HG03108 (cell line): ENCODE data around the gene FASTKD3.
A peak's percentile ranks its signal among the peaks of the same experiment; 100 is the strongest.

Experiments used
- ATAC-seq: cut with Tn5 transposase; IDR thresholded peaks from one replicate; pipeline ENCODE4 v1.9.1; 2021; ENCODE audit warnings: moderate library complexity; ENCODE audit not compliant: unreplicated experiment

Gene FASTKD3

GRCh38 chr5:7881091-7881490 lies 12.3 kb upstream of the FASTKD3 start:
- no peak for ATAC-seq

DNA sequence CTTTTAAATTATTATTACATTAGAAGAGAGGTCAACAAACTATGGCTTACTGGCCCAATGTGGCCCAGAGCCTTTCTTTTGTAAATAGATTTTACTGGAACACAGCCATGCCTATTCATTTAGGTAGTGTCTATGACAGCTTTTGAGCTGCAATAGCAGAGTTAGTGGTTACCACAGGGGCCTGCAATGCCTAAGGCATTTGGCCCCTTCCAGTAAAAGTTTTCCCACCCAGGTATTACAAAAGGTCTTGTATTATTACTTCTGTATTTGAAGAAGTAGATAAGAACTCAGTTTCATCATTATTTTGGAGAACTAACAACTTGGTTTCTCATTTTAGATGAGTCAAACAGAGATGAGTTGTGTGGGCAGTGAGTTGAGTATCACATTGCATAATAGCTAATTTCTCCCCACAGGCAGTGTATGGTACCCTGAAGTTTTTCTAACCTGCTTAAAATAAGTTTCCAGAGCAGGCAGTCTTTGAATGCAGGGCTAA lies 9.6 kb upstream of the FASTKD3 start:
- peak; percentile 94 for ATAC-seq

DNA sequence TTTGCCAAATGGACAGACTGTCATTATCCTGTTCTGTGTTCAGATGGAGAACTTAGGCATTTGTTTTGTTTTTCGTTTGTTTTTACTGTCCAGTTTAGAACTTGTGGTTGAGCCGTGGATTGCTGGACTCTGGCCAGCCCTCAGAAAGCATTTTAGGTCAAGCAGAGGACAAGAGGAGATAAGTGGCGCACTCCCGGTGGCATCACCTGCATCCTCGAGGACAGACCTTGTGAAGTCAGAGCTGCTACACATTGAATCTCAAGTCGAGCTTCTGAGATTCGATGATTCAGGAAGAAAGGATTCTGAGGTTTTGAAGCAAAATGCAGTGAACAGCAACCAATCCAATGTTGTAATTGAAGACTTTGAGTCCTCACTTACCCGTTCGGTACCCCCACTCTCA lies 9.0 kb upstream of the FASTKD3 start:
- no peak for ATAC-seq

- ATAC-seq, result peak; percentile 44
Observed at GRCh38 chr5:7876867-7877266, 8.0 kb upstream of the FASTKD3 start.

DNA sequence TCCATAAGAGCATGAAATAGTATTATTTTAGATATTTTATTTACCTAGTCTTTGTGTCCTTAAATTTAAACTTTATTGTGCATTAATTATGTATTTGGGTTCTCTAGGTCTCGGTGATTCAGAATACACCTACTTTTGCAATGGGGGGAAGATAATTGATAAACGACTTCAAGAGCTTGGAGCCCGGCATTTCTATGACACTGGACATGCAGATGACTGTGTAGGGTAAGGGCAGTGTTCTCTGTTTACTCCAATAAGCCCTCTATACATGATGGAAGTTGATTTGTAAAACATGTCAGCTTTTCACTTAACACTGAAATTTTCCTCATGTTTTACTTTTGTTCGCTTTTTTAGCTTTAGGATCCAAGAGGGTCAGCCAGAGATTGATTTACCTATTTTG lies 6.3 kb upstream of the FASTKD3 start:
- ATAC-seq, result no peak

GRCh38 chr5:7874639-7875038 lies 5.8 kb upstream of the FASTKD3 start:
- no peak for ATAC-seq

DNA sequence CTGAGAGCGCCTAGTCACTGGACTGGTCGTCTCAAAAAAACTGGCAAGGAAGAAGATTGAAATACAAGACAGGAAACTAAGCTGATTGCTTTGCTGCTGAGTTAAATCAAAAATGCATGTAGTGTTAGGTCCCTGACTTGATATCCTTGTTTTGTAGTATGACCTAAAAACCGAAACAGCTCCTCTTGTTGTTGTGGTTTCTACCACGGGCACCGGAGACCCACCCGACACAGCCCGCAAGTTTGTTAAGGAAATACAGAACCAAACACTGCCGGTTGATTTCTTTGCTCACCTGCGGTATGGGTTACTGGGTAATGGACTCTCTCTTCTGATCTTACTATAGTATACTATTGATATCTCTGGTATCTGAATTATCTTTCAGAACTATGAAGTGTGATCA lies 4.4 kb upstream of the FASTKD3 start:
- no peak for ATAC-seq

- ATAC-seq, result no peak
Observed at GRCh38 chr5:7872517-7873130, 3.8 kb upstream of the FASTKD3 start.

DNA sequence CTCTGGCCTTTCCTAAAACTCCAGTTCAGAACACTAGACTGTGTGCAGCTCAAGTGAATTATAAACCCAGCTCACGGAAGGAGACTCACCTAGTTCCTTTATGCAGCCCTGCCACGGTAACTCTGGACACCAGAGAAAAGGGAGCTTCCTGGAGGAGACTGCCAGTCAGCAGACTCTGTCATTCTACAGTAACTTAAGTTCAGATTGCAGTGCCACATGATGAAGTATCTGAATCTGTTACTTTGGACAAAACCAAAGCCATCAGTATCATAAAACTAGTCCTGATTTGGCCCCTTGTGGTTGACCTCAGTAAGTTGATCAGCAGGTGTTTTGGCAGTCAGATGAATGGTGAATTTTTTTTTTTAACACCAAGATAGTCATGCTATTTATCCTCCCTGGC lies 2.8 kb upstream of the FASTKD3 start:
- ATAC-seq, result peak; percentile 18

DNA sequence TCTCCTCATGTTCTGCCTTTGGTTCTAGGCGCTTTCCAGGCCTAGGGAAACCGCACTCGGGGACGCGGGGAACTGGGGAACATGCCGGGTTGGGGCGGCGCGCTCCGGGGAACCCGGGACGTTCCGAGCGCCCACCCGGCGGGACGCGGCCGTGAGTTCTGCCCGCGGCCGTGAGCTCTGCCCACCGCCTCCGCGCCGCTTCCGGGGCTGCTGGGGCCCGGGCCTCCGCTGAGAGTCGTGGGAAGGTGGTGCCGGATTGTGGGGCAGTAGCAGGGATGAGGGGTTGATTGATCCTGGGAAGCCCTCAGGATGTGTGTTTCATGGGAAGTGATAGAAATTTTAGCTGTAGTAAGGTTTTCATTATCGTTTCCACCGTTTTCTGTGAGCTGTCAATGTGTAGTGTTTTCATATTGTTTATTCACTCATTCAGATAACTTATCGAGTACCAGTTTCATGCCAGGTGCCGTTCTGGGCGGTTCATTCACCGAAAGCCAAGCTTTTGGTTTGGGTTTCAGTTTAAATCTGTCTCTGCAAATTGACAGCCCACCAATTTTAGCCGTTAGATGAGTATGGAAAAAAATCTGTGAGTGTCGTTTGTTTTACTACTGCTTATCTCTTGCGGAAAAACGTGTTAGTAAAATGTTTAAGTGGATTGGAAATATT lies 774 bp upstream of the FASTKD3 start:
- peak; percentile 16 for ATAC-seq

GRCh38 chr5:7868427-7868772 lies 431 bp downstream of the FASTKD3 start:
- ATAC-seq, result no peak

DNA sequence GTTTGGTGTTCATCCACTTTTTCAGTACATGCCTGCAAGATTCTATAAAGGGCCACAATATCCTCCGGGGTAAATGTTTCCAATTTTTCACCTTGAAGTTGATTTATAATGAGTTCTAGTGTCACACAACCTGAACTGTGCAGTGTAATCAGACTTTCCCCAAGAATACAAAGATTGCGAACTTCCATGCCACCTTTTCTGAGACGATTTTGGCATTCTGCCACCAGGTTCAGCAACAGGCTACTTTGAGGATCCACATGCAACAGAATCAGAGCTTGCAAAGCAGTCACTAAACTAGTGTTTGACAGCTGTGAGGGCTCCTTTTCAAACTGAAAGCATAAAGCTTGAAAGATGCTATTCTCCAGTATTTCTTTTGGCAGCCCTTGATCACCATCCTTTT lies 1.6 kb downstream of the FASTKD3 start:
- ATAC-seq, result no peak

- ATAC-seq, result no peak
Observed at GRCh38 chr5:7866196-7866595, 2.6 kb downstream of the FASTKD3 start.

DNA sequence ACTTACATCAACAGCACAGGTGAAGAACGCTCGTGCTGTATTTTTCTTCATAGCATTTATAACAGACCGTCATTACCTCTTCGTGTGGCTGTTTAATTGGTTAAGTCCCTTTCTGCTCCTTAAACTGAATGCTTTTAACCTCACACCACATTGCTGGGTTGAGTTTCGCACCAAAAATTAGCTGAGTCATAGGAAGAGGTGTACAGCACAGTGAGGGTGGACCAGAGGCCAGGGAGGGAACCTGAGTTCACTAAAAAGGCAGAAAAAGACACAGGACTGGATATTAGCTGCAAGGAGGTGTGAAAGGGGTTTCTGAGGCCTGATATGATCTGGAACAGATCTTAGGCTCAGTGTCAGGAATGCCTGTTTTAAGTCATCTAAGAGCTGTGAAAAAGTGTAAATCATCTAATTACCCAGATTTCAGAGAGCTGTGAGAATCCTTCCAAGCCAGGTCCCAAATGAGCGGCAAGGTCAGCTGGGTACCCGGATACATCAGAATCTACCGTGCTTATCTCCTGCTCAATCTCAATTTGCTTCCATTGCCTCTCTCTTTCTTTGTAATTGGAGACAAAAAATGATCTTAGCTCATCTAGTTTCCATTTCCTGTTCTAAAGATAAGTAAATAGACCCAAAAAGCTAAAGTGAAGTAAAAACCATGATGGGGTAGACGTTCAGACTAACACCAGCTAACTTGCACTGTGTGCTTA lies 10.8 kb downstream of the FASTKD3 start:
- ATAC-seq, result no peak

GRCh38 chr5:7857361-7857760 lies 11.5 kb downstream of the FASTKD3 start:
- no peak for ATAC-seq

DNA sequence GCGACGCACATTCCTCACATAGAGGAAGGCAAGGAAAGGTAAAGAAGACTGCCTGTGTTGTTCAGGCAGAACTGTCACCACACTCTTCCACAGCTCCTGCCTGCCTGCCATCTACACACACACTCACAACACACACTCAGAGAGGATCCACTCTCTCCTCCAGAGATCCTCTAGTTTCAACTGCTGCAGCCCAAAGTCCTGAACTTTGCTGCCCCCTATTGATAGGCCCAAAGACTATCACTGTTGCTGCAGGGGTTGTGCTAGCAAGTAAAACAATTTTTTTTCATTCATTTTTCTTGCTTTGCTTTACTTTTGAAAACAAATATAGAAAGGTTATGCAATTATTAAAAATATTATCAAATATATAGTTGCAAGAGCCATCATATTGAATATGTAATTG lies 12.0 kb downstream of the FASTKD3 start:
- ATAC-seq, result no peak

GRCh38 chr5:7855611-7856010 lies 13.2 kb downstream of the FASTKD3 start:
- no peak for ATAC-seq

- ATAC-seq, result no peak
Observed at GRCh38 chr5:7852988-7853387, 15.8 kb downstream of the FASTKD3 start.

GRCh38 chr5:7852542-7852941 lies 16.3 kb downstream of the FASTKD3 start:
- no peak for ATAC-seq

DNA sequence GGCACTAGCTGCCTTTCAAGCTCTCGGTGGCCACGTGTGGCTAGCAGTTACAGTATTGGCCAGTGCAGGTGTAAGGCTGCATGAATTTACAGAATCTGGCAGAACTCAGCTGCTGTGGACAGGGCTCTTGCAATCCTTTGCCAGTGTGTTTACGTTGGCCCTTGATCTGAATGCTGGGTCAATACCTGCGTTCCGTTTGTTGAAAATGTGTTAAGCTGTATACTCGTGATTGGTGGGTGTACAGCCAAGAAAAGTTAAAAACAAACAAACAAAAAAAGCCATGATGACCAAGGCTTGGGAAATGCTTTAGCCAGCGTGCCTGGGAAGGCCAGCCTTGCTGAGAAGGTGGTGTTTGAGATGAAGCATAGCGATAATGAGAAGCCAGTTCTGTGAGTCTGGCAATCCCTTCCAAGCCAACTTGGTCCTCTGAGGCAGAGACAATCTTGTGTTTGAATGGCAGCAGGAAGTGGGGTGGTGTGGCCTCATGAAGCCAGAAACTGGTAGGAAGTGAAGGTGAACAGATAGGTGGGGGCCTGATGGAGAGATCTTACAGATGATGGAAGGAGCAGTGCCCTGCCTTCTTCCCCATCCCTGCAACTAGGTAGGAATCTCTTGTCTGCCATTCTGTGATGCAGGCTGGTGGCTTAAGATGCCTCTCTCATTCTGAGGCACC lies 17.1 kb downstream of the FASTKD3 start:
- ATAC-seq, result no peak

DNA sequence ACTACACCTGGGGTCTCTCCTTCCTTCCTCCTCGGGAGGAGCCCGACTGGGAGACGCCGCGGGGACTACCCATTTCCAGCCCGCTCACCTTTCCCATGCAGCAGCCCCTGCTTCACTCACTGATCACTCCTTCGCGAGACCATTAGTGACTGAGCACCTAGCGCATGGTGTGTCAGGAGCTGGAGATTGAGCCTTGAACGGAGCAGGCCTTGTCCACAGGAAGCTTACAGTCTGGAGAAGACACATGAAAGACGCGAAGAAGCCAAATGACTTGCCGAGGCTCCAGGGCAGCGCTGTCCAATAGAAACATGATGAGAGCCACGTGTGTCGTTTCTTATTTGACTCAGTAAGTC lies 17.6 kb downstream of the FASTKD3 start:
- ATAC-seq, result no peak
